ENCODE results near the gene ERBB4. TPM values are rescaled to one million over a fixed set of nuclear protein-coding genes. Genes with fewer than 3 reads are reported as not detected.

ERBB4 gene
- polyA plus RNA-seq, 4 donors = 0.04 to 0.13 TPM; not detected in 2

GRCh38 chr2:212034841-212035585 is 503.6 kb downstream of the ERBB4 start:
- Histone ChIP-seq H3K9me3 (ENCODE audit: control insufficient read depth in 2 of 2, insufficient read depth in 1 of 2, low read depth in 1 of 2, low read length in 1 of 2) (no peaks in the 10 kb centered on the region), H3K36me3 (ENCODE audit: control insufficient read depth in 3 of 3, insufficient read depth in 2 of 3, low read depth in 1 of 3, low read length in 3 of 3) (no peaks in the 10 kb centered on the region), H3K27ac (ENCODE audit: low read depth in 1 of 3, low read length in 2 of 3) (no peak overlapping the region), H3K4me1 (ENCODE audit: control insufficient read depth in 3 of 3, insufficient read depth in 2 of 3, low read depth in 1 of 3, low read length in 2 of 3) (no peaks in the 10 kb centered on the region), H3K4me3 (ENCODE audit: low read depth in 1 of 3, low read length in 3 of 3) (no peak overlapping the region), H3K27me3 (ENCODE audit: control insufficient read depth in 3 of 3, insufficient read depth in 3 of 3, low read length in 3 of 3) (no peaks in the 10 kb centered on the region)
- DNase-seq (no peak), FAIRE-seq (no peak)
- 75 to 82% (median 76%) methylated on average over 4 of the region's 4 CpGs for WGBS, 3 donors

- no peak overlapping the region for H3K4me3 ChIP-seq (ENCODE audit: low read depth in 1 of 3, low read length in 3 of 3)
- no peaks in the 10 kb centered on the region for H3K36me3 ChIP-seq (ENCODE audit: control insufficient read depth in 3 of 3, insufficient read depth in 2 of 3, low read depth in 1 of 3, low read length in 3 of 3)
- H3K4me1 ChIP-seq (ENCODE audit: control insufficient read depth in 3 of 3, insufficient read depth in 2 of 3, low read depth in 1 of 3, low read length in 2 of 3) = no peaks in the 10 kb centered on the region
- no peaks in the 10 kb centered on the region for H3K27me3 ChIP-seq (ENCODE audit: control insufficient read depth in 3 of 3, insufficient read depth in 3 of 3, low read length in 3 of 3)
- DNase-seq (no peak), FAIRE-seq (no peak)
- no peak overlapping the region for H3K27ac ChIP-seq (ENCODE audit: low read depth in 1 of 3, low read length in 2 of 3)
- H3K9me3 ChIP-seq (ENCODE audit: control insufficient read depth in 2 of 2, insufficient read depth in 1 of 2, low read depth in 1 of 2, low read length in 1 of 2) = no peaks in the 10 kb centered on the region
These were observed 504.7 kb downstream of the ERBB4 start for GRCh38 chr2:212033888-212034287.

- FAIRE-seq = no peak
- no peak overlapping the region for H3K4me3 ChIP-seq (ENCODE audit: low read depth in 1 of 3, low read length in 3 of 3)
- no peaks in the 10 kb centered on the region for H3K9me3 ChIP-seq (ENCODE audit: control insufficient read depth in 2 of 2, insufficient read depth in 1 of 2, low read depth in 1 of 2, low read length in 1 of 2)
These were observed 505.9 kb downstream of the ERBB4 start for GRCh38 chr2:212032536-212033219.

GRCh38 chr2:212032032-212032431 is 506.6 kb downstream of the ERBB4 start:
- FAIRE-seq (no peak), DNase-seq (no peak)
- Histone ChIP-seq H3K27ac (ENCODE audit: low read depth in 1 of 3, low read length in 2 of 3) (no peak overlapping the region), H3K27me3 (ENCODE audit: control insufficient read depth in 3 of 3, insufficient read depth in 3 of 3, low read length in 3 of 3) (no peaks in the 10 kb centered on the region), H3K9me3 (ENCODE audit: control insufficient read depth in 2 of 2, insufficient read depth in 1 of 2, low read depth in 1 of 2, low read length in 1 of 2) (no peaks in the 10 kb centered on the region), H3K4me1 (ENCODE audit: control insufficient read depth in 3 of 3, insufficient read depth in 2 of 3, low read depth in 1 of 3, low read length in 2 of 3) (no peaks in the 10 kb centered on the region), H3K36me3 (ENCODE audit: control insufficient read depth in 3 of 3, insufficient read depth in 2 of 3, low read depth in 1 of 3, low read length in 3 of 3) (no peaks in the 10 kb centered on the region), H3K4me3 (ENCODE audit: low read depth in 1 of 3, low read length in 3 of 3) (no peak overlapping the region)
- WGBS, 3 donors = 66 to 88% (median 70%) methylated on average over 1 of the region's 1 CpG

More at GRCh38 chr2:212032536-212033219, 505.9 kb downstream of the ERBB4 start:
- no peak overlapping the region for H3K27ac ChIP-seq (ENCODE audit: low read depth in 1 of 3, low read length in 2 of 3)
- H3K4me1 ChIP-seq (ENCODE audit: control insufficient read depth in 3 of 3, insufficient read depth in 2 of 3, low read depth in 1 of 3, low read length in 2 of 3) = no peaks in the 10 kb centered on the region
- H3K36me3 ChIP-seq (ENCODE audit: control insufficient read depth in 3 of 3, insufficient read depth in 2 of 3, low read depth in 1 of 3, low read length in 3 of 3) = no peaks in the 10 kb centered on the region
- 70 to 81% (median 77%) methylated on average over 1 of the region's 1 CpG for WGBS, 3 donors
- H3K27me3 ChIP-seq (ENCODE audit: control insufficient read depth in 3 of 3, insufficient read depth in 3 of 3, low read length in 3 of 3) = no peaks in the 10 kb centered on the region
- no peak for DNase-seq

GRCh38 chr2:212030709-212031108 is 507.9 kb downstream of the ERBB4 start:
- no peaks in the 10 kb centered on the region for H3K9me3 ChIP-seq (ENCODE audit: control insufficient read depth in 2 of 2, insufficient read depth in 1 of 2, low read depth in 1 of 2, low read length in 1 of 2)
- WGBS, 3 donors = 49 to 62% (median 51%) methylated on average over 4 of the region's 4 CpGs
- no peaks in the 10 kb centered on the region for H3K4me1 ChIP-seq (ENCODE audit: control insufficient read depth in 3 of 3, insufficient read depth in 2 of 3, low read depth in 1 of 3, low read length in 2 of 3)
- H3K27ac ChIP-seq (ENCODE audit: low read depth in 1 of 3, low read length in 2 of 3) = no peak overlapping the region
- FAIRE-seq (no peak), DNase-seq (no peak)
- no peaks in the 10 kb centered on the region for H3K36me3 ChIP-seq (ENCODE audit: control insufficient read depth in 3 of 3, insufficient read depth in 2 of 3, low read depth in 1 of 3, low read length in 3 of 3)
- H3K4me3 ChIP-seq (ENCODE audit: low read depth in 1 of 3, low read length in 3 of 3) = no peak overlapping the region
- no peaks in the 10 kb centered on the region for H3K27me3 ChIP-seq (ENCODE audit: control insufficient read depth in 3 of 3, insufficient read depth in 3 of 3, low read length in 3 of 3)

- Histone ChIP-seq H3K27ac (ENCODE audit: low read depth in 1 of 3, low read length in 2 of 3) (no peak overlapping the region), H3K36me3 (ENCODE audit: control insufficient read depth in 3 of 3, insufficient read depth in 2 of 3, low read depth in 1 of 3, low read length in 3 of 3) (no peaks in the 10 kb centered on the region), H3K9me3 (ENCODE audit: control insufficient read depth in 2 of 2, insufficient read depth in 1 of 2, low read depth in 1 of 2, low read length in 1 of 2) (no peaks in the 10 kb centered on the region), H3K4me3 (ENCODE audit: low read depth in 1 of 3, low read length in 3 of 3) (no peak overlapping the region), H3K4me1 (ENCODE audit: control insufficient read depth in 3 of 3, insufficient read depth in 2 of 3, low read depth in 1 of 3, low read length in 2 of 3) (no peaks in the 10 kb centered on the region), H3K27me3 (ENCODE audit: control insufficient read depth in 3 of 3, insufficient read depth in 3 of 3, low read length in 3 of 3) (no peaks in the 10 kb centered on the region)
- no peak for FAIRE-seq
- no peak for DNase-seq
- whole genome bisulfite sequencing, 3 donors = 45 to 48% (median 47%) methylated on average over 5 of the region's 5 CpGs
These were observed 509.7 kb downstream of the ERBB4 start for GRCh38 chr2:212028798-212029394.

- Histone ChIP-seq H3K27me3 (ENCODE audit: control insufficient read depth in 3 of 3, insufficient read depth in 3 of 3, low read length in 3 of 3) (no peaks in the 10 kb centered on the region), H3K4me1 (ENCODE audit: control insufficient read depth in 3 of 3, insufficient read depth in 2 of 3, low read depth in 1 of 3, low read length in 2 of 3) (no peaks in the 10 kb centered on the region), H3K36me3 (ENCODE audit: control insufficient read depth in 3 of 3, insufficient read depth in 2 of 3, low read depth in 1 of 3, low read length in 3 of 3) (no peaks in the 10 kb centered on the region), H3K4me3 (ENCODE audit: low read depth in 1 of 3, low read length in 3 of 3) (no peak overlapping the region), H3K9me3 (ENCODE audit: control insufficient read depth in 2 of 2, insufficient read depth in 1 of 2, low read depth in 1 of 2, low read length in 1 of 2) (no peaks in the 10 kb centered on the region), H3K27ac (ENCODE audit: low read depth in 1 of 3, low read length in 2 of 3) (no peak overlapping the region)
- DNase-seq (no peak), FAIRE-seq (no peak)
- WGBS, 3 donors = 71 to 75% (median 75%) methylated on average over 9 of the region's 9 CpGs
These were observed 510.6 kb downstream of the ERBB4 start for GRCh38 chr2:212027681-212028628.

GRCh38 chr2:212024040-212024439 is 514.6 kb downstream of the ERBB4 start:
- H3K4me1 ChIP-seq (ENCODE audit: control insufficient read depth in 3 of 3, insufficient read depth in 2 of 3, low read depth in 1 of 3, low read length in 2 of 3) = no peaks in the 10 kb centered on the region
- no peak for FAIRE-seq

More at GRCh38 chr2:212024040-212024439, 514.6 kb downstream of the ERBB4 start:
- H3K9me3 ChIP-seq (ENCODE audit: control insufficient read depth in 2 of 2, insufficient read depth in 1 of 2, low read depth in 1 of 2, low read length in 1 of 2) = no peaks in the 10 kb centered on the region
- H3K4me3 ChIP-seq (ENCODE audit: low read depth in 1 of 3, low read length in 3 of 3) = no peak overlapping the region
- no peaks in the 10 kb centered on the region for H3K27me3 ChIP-seq (ENCODE audit: control insufficient read depth in 3 of 3, insufficient read depth in 3 of 3, low read length in 3 of 3)
- 33 to 56% (median 53%) methylated on average over 1 of the region's 1 CpG for whole genome bisulfite sequencing, 3 donors
- no peak for DNase-seq
- H3K36me3 ChIP-seq (ENCODE audit: control insufficient read depth in 3 of 3, insufficient read depth in 2 of 3, low read depth in 1 of 3, low read length in 3 of 3) = no peaks in the 10 kb centered on the region
- no peak overlapping the region for H3K27ac ChIP-seq (ENCODE audit: low read depth in 1 of 3, low read length in 2 of 3)
